Measurements from ENCODE around the gene RMRP.

Gene RMRP

DNA sequence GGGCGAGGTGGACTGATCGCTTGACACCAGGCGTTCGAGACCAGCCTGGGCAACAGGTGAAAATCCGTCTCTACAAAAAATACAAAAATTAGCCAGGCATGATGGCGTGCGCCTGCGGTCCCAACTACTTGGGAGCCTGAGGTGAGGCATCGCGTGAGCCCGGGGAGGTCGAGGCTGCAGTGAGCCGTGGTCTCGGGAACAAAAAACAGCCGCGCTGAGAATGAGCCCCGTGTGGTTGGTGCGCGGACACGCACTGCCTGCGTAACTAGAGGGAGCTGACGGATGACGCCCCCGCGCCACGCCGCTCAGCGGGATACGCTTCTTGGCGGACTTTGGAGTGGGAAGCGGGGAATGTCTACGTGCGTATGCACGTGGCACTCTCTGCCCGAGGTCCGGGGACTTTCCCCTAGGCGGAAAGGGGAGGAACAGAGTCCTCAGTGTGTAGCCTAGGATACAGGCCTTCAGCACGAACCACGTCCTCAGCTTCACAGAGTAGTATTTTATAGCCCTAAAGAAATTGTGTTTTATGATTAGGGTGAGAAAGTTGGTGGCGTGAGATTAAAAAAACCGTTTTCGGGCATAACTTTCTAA lies at the start of gene RMRP:
TSS of gene RMRP (minus strand) at position 474 of the 591 bp plus-strand sequence.
- FAIRE-seq = no peak

- no peak for FAIRE-seq
Measured at GRCh38 chr9:35706951-35707350, 49.1 kb upstream of the RMRP start.

- FAIRE-seq = no peak
Measured at GRCh38 chr9:35705836-35706430, 48.1 kb upstream of the RMRP start.

- FAIRE-seq = no peak
Measured at GRCh38 chr9:35705372-35705771, 47.6 kb upstream of the RMRP start.

- FAIRE-seq = no peak
Measured at GRCh38 chr9:35703906-35704672, 46.3 kb upstream of the RMRP start.

- no peak for FAIRE-seq
Measured at GRCh38 chr9:35702696-35703095, 44.9 kb upstream of the RMRP start.

- no peak for FAIRE-seq
Measured at GRCh38 chr9:35700942-35701341, 43.1 kb upstream of the RMRP start.

DNA sequence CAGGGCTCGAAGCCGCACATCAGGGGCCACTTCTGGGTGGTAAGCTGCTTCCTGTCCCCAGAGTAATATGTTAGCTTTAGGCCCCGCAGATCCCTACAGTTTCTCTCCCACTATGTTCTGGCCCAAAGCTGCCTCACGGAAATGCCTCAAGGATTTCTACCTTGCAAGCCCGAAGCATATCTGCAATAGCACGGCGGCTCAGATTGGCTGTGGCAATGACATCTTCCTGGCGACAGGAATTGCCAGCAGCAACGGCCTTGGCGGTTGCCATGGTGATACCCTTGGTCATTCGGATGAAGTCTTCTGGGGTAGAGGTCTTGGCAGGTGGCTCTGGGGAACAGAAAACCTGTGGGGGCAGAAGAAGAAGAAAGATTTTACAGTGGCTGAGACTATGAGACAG lies 42.2 kb upstream of the RMRP start:
- no peak for FAIRE-seq

- FAIRE-seq = no peak
Measured at GRCh38 chr9:35698231-35698630, 40.4 kb upstream of the RMRP start.

DNA sequence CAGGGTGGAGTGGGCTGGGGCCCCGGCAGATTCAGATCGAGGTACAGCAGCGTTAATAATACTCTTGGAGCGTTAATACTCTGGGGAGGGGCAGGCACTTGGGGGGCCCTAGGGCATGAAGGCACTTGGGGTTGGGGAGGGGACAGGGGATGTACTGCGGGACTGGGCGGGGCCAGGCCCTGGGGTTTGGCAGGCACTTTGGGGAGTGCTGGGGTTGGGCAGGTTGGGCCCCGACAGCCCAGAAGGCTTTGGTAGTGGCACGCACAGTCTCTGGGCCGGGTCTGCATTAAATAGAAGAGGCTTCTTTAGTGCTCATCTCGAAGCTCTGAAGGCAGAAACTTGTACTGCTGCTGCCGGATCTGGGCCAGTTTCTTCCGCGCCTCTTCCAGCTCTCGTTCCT lies 39.7 kb upstream of the RMRP start:
- FAIRE-seq = no peak

DNA sequence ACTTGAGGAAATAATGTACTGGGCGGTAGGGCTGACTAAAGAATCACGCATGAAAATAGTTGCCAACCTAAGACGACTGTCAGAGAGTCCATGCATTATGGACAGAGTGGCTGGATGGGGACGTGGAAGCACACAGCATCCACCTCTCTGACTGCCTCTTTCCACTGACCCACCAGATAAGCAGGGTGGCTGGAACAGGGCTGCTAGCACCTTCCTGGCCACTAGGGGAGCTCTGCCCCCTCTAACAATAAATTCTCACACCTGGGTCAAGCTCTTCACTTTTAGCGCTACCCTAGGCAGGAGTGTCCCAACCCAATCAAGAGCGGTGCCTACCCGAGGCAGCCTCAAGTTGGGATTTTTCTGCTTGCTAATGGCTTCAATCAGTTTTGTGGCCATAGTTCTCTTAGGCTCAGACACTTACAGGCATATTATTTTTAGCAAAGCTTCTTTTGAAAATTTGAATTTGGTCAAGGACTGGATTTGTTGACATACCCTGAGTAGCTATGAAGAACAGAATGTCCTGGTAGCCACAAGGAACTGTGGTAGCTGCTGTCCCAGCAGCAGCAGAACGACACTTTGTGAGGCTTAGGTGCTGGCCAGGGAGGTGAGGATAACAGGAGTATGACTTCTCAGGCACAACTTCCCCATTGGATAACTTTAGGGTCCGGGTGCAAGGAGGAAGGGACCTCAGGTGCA lies 38.8 kb upstream of the RMRP start:
- FAIRE-seq = no peak

DNA sequence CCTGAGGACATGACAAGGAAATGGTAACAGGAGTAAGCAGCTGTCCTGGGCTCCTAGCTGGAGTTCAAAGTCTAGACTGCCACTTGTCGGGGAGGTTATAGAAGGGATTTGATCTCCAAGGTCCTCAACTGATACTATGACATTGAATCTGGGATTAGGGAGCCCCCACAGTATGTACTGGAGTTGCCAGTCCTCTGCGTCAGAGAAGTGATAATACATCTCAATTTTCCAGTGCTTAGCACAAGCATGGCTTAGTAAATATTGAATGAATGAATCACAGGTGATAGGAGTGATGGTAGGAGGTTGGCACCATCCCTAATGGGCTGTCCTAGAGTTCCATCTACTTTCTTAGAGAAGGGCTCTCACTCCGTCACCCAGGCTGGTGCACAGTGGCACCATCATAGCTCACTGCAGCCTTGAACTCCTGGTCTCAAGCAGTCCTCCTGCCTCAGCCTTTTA lies 38.2 kb upstream of the RMRP start:
- no peak for FAIRE-seq

DNA sequence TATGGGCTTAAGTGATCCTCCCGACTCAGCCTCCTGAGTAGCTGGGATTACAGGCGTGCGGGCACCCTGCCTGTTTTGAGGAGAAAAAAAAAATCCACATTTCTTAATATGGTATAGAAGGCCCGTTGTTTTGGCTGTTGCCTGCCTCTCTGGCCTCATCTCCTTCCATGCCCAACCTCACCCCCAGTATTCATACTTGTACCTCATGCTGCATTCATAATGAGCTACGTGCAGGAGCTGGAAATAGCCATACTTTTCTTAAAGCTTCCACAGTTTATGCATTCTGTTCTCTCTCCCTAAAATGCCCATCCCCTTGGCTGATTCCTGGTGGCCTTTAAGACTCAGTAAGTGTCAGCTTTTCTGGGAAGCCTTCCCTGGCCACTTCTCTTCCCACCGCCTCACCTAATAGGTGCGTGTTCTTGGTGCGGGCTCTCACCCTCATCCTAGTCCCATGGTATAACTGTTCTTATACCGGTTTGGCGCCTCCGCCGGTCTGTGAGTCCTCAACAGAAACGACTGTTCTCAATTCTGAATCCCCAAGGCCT lies 34.0 kb upstream of the RMRP start:
- no peak for FAIRE-seq

DNA sequence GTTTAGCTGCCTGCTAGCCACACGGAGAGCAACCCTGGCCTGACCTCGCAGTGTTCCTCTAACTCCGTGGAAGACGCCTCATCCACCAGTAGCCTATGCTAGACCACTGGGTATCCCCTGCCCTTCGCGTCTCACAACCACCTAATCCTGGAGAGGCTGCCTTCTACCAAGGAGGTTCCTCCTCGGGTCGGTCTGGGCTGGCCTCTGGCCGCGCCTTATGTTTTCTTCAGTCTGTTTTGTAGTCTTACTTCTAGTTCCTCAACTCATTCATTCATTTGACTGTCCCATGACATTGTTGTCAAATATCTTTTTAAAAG lies 33.5 kb upstream of the RMRP start:
- no peak for FAIRE-seq

DNA sequence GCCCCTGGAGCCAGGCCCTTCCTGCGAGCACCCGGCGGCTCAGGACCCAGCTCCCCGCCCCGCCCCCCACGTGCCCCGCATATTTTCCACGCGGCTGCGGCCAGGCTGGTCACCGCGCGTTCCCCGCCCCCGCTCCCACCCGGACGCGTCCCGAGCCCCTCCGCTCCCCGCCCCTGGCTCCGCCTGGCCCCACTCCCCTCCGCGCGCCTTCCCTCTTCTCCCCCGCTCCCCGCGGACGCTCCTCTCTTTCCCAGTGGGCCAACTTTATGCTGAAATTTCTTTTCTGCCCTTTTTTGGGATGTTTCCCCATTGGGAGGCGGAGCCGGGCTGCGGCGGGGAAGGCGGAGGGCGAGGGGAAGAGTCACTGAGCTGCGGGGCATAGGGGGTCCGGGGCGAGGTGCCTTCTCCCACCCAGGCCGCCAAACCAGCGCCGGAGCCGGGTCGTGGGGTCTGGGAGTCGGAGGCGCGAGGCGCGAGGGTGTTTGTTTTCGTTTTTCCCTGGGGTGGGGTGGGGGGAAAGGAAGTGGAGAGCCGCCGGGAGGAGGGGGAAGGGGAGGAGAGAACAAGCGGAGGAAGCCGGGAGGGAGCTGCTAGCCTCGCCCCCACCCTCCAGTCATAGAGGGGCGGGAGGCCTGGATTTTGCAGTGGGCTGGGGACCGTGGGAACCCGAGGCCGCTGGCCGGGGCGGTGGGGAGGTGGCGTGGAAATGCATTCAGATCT lies 33.0 kb upstream of the RMRP start:
- no peak for FAIRE-seq

- FAIRE-seq = no peak
Measured at GRCh38 chr9:35690294-35690613, 32.4 kb upstream of the RMRP start.

GRCh38 chr9:35689542-35690293 lies 31.9 kb upstream of the RMRP start, which contains the start of gene TPM2:
TSS of gene TPM2 (minus strand) at chr9:35689925. CDS start at chr9:35689817, 108 bp downstream.
- no peak for FAIRE-seq

DNA sequence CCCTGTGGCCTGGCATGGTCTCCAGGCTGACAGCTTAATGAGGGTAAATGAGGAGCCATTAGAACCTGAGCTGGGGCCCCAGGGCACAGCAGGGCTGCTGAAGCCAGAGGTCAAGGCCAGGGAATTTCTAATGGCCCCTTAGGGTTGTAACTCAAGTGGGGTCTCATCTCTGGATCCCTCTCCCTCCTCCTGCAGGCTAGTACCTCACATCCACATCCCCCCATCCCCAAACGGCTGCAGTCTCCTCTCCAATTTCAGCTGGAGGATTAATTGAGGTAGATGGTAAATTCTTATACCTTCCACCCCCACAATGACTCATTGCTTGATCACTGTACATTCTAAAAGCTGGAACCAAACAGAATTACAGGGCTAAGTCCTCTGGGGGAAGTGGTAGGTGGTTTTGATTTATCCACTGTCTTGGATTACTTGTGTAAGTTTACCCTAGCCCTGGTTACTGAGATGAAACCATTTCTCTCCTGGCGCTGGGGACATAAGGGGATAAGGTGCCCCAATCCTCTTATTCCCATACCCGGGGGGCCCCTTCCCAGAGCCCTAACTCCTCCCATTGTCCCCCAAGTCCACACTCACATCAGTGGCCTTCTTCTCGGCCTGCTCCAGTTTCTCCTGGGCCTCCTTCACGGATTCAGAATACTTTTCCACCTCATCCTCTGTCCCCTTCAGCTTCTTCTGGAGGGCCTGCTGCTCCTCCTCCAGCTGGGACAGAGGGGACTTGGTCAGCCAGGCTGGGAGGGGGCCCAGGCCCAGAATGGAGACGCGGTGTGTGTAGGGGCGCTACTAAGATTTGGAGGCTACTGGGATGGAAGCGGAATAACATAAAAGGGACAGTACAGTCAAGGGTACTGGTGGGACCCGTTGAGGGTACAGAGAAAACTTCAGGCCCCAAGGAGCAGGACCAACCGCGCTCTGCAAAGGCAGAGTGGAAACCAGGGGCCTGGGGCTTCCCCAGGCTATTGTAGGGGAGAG lies 31.0 kb upstream of the RMRP start:
- no peak for FAIRE-seq

GRCh38 chr9:35687972-35688557 lies 30.2 kb upstream of the RMRP start:
- no peak for FAIRE-seq

GRCh38 chr9:35687306-35687705 lies 29.5 kb upstream of the RMRP start:
- FAIRE-seq = no peak
